22Rv1 (cell line): ENCODE measurements around the gene ABCG4.

Experiments
- H3K27ac ChIP-seq: fragments of 450-650 bp; 2 replicates; pipeline ENCODE4 v1.5.1; 2017
- ZFX ChIP-seq: fragments of 450-650 bp; IDR thresholded peaks from 2 replicates; pipeline ENCODE4 v1.6.1; 2017; ENCODE audit warnings: antibody characterized with exemption, borderline replicate concordance
- TF ChIP-seq, protein P1 (sequence below): fragments of 450-650 bp; IDR thresholded peaks from 2 replicates; pipeline ENCODE4 v1.5.1; 2017; ENCODE audit warnings: mild to moderate bottlenecking

Gene ABCG4

DNA sequence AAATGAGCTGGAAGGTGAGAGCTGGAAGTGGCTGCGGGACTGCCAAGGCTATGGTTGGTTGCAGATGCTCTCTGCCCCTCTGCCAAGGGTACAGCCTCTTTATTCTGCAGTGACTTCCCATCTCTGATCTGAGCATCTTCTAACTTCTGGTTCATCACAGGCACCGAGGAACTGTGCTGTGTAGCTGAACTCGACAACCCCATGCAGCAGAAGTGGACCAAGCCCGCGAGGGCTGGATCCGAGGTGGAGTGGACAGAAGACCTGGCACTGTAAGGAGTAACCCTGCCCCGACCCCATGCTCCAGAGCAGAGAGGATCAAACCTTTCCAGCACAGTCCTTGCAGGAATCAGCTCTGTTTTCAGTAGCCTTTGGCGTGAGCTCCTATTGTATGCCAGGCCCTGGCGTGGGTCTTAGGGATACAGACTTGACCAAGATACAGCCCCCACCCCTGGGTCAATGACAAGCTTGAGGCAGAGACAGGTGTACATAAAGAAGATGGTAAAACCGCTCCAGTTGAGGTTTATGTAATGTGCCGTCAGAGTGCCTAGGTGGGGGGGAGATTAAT lies 37.4 kb upstream of the ABCG4 start:
- TF ChIP-seq ZFX: no peak
- TF ChIP-seq, protein P1, sequence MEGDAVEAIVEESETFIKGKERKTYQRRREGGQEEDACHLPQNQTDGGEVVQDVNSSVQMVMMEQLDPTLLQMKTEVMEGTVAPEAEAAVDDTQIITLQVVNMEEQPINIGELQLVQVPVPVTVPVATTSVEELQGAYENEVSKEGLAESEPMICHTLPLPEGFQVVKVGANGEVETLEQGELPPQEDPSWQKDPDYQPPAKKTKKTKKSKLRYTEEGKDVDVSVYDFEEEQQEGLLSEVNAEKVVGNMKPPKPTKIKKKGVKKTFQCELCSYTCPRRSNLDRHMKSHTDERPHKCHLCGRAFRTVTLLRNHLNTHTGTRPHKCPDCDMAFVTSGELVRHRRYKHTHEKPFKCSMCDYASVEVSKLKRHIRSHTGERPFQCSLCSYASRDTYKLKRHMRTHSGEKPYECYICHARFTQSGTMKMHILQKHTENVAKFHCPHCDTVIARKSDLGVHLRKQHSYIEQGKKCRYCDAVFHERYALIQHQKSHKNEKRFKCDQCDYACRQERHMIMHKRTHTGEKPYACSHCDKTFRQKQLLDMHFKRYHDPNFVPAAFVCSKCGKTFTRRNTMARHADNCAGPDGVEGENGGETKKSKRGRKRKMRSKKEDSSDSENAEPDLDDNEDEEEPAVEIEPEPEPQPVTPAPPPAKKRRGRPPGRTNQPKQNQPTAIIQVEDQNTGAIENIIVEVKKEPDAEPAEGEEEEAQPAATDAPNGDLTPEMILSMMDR: no peak

DNA sequence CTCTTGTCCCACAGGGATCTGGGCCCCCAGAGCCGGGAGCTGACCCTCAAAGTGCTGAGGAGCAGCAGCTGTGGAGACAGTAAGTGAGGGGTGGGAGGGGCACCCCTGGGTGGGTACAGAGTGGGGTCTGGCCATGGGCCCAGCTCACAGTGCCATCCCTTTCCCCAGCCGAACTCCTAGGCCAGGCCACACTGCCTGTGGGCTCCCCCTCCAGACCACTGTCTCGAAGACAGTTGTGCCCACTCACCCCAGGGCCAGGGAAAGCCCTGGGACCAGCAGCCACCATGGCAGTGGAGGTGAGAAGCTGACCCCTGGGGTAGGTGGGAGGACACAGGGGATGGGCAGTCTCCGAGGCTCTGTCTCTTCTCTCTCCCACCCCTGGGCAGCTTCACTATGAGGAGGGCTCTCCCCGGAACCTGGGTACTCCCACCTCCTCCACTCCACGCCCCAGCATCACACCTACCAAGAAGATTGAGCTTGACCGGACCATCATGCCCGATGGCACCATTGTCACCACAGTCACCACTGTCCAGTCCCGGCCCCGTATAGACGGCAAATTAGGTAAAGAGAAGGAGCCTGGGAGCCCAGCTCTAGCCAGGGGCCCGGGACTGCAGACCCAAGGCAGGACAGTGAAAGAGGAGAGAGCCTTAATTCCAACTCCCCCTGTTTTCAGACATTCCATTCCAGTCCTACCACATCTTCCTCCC lies 36.4 kb upstream of the ABCG4 start:
- TF ChIP-seq, protein P1: no peak
- TF ChIP-seq ZFX: no peak
- H3K27ac ChIP-seq: no peak overlapping the region

More for the DNA sequence above, 37.4 kb upstream of the ABCG4 start:
- H3K27ac ChIP-seq: no peak overlapping the region

DNA sequence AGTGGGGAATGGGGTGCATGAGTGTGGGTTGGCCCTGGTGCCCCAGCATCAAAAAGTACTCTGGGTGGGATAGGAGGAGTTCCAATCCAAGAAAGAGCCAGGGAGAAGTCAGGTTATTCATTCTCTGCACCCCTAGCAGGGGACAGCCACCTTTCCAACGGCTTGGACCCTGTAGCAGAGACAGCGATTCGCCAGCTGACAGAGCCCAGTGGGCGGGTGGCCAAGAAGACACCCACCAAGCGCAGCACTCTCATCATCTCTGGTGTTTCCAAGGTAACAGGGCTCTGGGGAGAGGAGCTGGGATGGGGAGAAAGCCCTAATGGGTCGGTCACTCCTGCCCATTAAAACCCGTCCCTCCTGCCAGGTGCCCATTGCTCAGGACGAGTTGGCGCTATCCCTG lies 35.1 kb upstream of the ABCG4 start:
- TF ChIP-seq, protein P1: no peak
- no peak for TF ChIP-seq ZFX
- H3K27ac ChIP-seq: no peak overlapping the region

DNA sequence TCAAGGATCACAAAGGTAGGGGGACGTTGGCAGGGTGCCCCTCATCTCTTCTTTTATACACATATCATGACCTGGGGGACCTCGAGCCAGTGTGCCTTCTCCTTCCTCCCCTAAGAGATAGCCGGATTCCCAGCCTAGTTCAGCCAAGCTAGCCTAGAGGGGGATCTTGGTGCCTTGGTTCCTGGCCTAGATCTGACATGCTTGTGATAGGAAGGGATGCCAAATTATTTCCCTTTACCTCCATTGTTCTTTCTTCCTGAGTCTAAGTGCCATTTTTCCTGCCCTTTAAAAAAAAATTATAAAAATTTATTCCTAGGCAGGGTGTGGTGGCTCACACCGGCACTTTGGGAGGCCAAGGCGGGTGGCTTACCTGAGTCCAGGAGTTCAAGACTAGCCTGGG lies 34.5 kb upstream of the ABCG4 start:
- no peak overlapping the region for H3K27ac ChIP-seq
- TF ChIP-seq, protein P1: no peak
- TF ChIP-seq ZFX: no peak

DNA sequence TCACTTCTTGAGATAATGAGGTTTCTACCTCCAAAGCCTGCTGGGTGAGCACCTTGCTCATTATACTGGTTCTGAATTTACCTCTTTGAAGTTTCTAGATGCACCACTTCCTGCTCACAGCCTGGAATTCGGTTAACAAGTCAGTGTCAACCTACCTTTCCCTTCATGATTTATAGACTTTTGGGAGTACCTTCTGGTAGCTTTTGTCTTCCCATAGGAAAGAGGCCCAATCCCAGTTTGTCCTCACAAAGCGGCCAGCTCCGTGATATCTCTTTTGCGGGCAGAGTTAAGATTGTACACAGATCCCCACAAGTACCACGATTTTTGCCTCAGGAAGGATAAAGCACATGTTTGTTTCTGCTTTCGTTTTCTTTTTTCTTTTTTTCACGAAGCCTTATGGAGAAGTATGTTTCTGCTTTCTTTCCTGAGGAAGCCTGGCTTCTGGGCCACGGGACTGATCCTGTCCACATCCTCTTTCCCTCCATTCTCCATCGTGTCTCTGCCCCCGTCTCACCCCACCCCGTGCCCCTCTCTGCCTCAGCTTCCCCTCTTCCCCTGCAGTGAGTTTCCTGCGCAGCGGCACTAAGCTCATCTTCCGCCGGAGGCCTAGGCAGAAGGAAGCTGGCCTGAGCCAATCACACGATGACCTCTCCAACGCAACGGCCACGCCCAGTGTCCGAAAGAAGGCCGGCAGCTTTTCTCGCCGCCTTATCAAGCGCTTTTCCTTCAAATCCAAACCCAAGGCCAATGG lies 33.2 kb upstream of the ABCG4 start:
- TF ChIP-seq, protein P1: no peak
- TF ChIP-seq ZFX: no peak
- H3K27ac ChIP-seq: no peak overlapping the region

DNA sequence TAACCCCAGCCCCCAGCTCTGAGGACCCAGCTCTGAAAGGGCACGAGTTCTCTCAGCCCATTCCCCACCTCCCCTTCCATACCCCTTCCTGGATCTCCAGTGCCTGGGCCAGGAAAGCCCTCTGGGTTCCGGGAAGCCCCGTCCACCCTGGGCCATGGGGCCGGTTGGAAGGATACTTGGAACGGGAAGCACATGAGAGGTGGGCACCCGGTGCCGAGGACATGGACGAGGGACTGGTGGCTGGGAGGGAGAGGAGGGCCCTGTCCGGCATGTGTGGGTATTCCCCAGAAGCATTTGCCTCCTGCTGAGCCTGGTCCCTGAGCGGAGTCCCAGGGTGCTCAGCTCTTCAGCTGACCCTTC lies 32.6 kb upstream of the ABCG4 start:
- H3K27ac ChIP-seq: no peak overlapping the region
- TF ChIP-seq, protein P1: no peak
- no peak for TF ChIP-seq ZFX

DNA sequence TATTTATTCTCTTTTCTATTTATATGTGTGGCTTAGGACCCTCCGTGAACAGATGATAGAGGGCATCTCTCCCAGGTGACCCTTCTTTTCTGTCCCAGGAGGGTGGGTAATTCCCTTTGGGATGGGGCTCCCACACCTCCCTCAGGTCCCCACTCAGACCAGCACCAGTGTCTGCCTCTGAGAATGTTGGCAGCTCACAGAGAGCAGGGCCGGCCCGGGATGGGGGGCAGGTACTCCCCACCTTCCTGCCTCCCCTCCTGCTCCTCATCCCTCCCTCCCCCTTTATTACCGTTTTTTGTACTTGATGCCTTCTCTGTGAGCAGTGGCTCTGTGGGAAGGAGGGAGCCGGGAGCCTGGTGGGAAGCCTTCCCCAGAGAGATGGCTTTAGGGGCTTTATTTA lies 32.3 kb upstream of the ABCG4 start:
- TF ChIP-seq, protein P1: no peak
- TF ChIP-seq ZFX: no peak

More for the DNA sequence above, 32.3 kb upstream of the ABCG4 start:
- H3K27ac ChIP-seq: no peak overlapping the region
